ENCODE results near the gene MLX.

DNA sequence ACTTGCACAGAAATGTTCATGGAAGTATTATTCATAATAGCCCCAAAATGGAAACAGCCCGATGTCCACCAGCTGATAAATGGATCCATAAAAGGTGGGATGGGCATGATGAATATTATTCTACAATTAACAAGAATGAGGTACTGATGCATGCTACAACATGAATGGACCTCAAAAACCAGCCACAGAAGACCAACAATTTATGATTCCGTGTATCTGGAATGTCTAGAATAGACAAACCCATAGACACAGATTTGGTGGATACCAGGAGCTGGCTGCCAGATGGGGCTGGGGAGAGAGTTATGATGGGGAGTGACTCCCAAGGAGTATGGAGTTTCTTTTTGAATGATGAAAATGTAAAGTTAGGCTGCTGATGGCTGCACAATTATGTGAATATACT is 41.7 kb upstream of the MLX start:
- TF ChIP-seq, protein P1, sequence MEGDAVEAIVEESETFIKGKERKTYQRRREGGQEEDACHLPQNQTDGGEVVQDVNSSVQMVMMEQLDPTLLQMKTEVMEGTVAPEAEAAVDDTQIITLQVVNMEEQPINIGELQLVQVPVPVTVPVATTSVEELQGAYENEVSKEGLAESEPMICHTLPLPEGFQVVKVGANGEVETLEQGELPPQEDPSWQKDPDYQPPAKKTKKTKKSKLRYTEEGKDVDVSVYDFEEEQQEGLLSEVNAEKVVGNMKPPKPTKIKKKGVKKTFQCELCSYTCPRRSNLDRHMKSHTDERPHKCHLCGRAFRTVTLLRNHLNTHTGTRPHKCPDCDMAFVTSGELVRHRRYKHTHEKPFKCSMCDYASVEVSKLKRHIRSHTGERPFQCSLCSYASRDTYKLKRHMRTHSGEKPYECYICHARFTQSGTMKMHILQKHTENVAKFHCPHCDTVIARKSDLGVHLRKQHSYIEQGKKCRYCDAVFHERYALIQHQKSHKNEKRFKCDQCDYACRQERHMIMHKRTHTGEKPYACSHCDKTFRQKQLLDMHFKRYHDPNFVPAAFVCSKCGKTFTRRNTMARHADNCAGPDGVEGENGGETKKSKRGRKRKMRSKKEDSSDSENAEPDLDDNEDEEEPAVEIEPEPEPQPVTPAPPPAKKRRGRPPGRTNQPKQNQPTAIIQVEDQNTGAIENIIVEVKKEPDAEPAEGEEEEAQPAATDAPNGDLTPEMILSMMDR (IDR thresholded peaks at IDR 0.05; ENCODE audit: low read depth, low read length, poor library complexity, severe bottlenecking) = no peak
- no peak for TF ChIP-seq EZH2phosphoT487 (IDR thresholded peaks at IDR 0.05; ENCODE audit: borderline replicate concordance, low read length)

Data from DOHH2 (cell line).